ENCODE measurements around the gene SEC63. TPM values are rescaled to one million over a fixed set of nuclear protein-coding genes. Genes with fewer than 3 reads are reported as not detected.

Gene SEC63
- total RNA-seq, 4 donors from 2014 or later, result 24.6 to 50.3 (median 28.5) TPM

DNA sequence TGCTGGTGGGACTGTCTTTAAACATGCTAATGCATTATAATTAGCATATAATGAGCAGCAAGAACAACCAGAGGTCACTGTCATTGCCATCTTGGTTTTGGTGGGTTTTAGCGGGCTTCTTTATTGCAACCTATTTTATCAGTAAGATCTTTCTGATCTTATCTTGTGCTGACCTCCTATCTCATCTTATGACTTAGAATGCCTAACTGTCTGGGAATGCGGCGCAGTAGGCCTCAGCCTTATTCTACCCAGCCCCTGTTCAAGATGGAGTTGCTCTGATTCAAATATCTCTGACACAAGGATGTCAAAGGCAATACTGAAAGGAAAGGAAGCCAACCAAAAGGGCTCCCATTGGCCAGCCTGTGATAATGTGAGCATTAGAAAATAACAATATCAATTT lies 29.8 kb upstream of the SEC63 start:
- WGBS, 2 donors (ENCODE audit: low coverage in 1 of 2), result 92 to 100% methylated on average over 2 to 3 of the region's 3 CpGs
- in situ Hi-C loops (cut with MboI; ENCODE audit: low pct_ligation_motif_present in 1 of 4, low pct_unique_long_range_greater_than_20kb in 1 of 4, low sequenced_read_pairs in 3 of 4) (loop anchor here in 1 of 4 donors (10.0 kb wide), 1 partner anchor 57 kb away; no protein-coding TSS in a partner anchor), intact Hi-C loops (cut with DNase I; ENCODE audit: low total_unique reads) (no loop called here)
- Histone ChIP-seq H3K9me3 (no peaks in the 10 kb centered on the region), H3K27ac (no peak overlapping the region), H3K27me3 (no peaks in the 10 kb centered on the region), H3K36me3 (no peaks in the 10 kb centered on the region), H3K4me1 (no peaks in the 10 kb centered on the region), H3K4me3 (no peak overlapping the region)
- TF ChIP-seq POLR2AphosphoS5 (IDR thresholded peaks at IDR 0.05) (no peak), POLR2A (IDR thresholded peaks at IDR 0.05) (no peak)
- DNase-seq, result no peak

DNA sequence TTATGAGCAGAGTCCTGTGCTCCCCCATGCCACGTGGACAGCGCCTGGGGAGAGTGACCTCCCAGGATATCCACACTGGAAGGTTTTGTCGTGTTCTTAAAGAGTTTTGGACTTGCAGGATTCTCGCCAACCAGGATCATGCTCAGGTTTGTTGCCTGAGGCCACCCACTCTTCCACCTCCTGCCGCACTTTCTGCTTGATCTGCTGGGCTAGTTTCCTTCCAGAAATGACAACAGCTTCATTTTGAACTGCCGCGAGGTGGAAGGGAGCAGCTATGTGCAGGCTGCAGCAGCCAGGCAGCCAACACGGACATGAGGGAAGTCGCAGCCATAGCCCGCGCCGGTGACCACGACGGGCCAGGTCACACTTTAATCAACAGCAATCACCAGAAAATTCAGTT lies 27.7 kb upstream of the SEC63 start:
- DNase-seq, result no peak
- Histone ChIP-seq H3K27me3 (no peaks in the 10 kb centered on the region), H3K36me3 (no peaks in the 10 kb centered on the region), H3K9me3 (no peaks in the 10 kb centered on the region), H3K4me3 (no peak overlapping the region), H3K4me1 (no peaks in the 10 kb centered on the region), H3K27ac (no peak overlapping the region)
- in situ Hi-C loops (cut with MboI; ENCODE audit: low pct_ligation_motif_present in 1 of 4, low pct_unique_long_range_greater_than_20kb in 1 of 4, low sequenced_read_pairs in 3 of 4) (loop anchor here in 1 of 4 donors (10.0 kb wide), 1 partner anchor 59 kb away; no protein-coding TSS in a partner anchor), intact Hi-C loops (cut with DNase I; ENCODE audit: low total_unique reads) (no loop called here)
- WGBS, 2 donors (ENCODE audit: low coverage in 1 of 2), result 73 to 85% methylated on average over 4 to 14 of the region's 14 CpGs
- TF ChIP-seq, protein P1, sequence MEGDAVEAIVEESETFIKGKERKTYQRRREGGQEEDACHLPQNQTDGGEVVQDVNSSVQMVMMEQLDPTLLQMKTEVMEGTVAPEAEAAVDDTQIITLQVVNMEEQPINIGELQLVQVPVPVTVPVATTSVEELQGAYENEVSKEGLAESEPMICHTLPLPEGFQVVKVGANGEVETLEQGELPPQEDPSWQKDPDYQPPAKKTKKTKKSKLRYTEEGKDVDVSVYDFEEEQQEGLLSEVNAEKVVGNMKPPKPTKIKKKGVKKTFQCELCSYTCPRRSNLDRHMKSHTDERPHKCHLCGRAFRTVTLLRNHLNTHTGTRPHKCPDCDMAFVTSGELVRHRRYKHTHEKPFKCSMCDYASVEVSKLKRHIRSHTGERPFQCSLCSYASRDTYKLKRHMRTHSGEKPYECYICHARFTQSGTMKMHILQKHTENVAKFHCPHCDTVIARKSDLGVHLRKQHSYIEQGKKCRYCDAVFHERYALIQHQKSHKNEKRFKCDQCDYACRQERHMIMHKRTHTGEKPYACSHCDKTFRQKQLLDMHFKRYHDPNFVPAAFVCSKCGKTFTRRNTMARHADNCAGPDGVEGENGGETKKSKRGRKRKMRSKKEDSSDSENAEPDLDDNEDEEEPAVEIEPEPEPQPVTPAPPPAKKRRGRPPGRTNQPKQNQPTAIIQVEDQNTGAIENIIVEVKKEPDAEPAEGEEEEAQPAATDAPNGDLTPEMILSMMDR (IDR thresholded peaks at IDR 0.05), result no peak
- TF ChIP-seq EP300 (IDR thresholded peaks at IDR 0.05; ENCODE audit: low read depth) (no peak), POLR2A (IDR thresholded peaks at IDR 0.05) (no peak), POLR2AphosphoS5 (IDR thresholded peaks at IDR 0.05) (no peak)

DNA sequence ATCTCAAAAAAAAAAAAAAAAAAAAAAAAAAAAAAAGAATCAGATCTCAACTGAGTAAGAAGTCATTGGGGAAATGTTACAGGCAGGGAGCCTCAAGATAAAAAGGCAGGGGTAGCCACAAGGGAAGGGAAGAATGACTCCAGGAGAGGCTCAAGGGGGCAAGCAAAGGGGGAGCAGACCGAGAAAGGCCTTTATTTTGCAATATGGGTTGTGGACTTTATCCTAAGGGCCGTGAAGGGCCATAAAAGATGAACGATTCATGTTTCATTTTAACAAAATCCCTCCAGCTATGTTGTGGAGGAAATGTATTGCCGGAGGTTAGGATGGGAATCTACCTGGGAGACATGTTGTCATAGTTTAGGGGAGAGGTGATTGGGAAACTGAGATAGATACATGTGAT lies 25.8 kb upstream of the SEC63 start:
- Histone ChIP-seq H3K27me3 (no peaks in the 10 kb centered on the region), H3K4me1 (peaks cover 0 to 4% (median 0%) of the 10 kb centered on the region in 4 donors), H3K4me3 (no peak overlapping the region), H3K9me3 (no peaks in the 10 kb centered on the region), H3K27ac (no peak overlapping the region), H3K36me3 (no peaks in the 10 kb centered on the region)
- in situ Hi-C loops (cut with MboI; ENCODE audit: low pct_ligation_motif_present in 1 of 4, low pct_unique_long_range_greater_than_20kb in 1 of 4, low sequenced_read_pairs in 3 of 4) (loop anchor here in 1 of 4 donors (10.0 kb wide), 1 partner anchor 61 kb away; no protein-coding TSS in a partner anchor), intact Hi-C loops (cut with DNase I; ENCODE audit: low total_unique reads) (no loop called here)
- TF ChIP-seq, protein P1 (IDR thresholded peaks at IDR 0.05), result no peak
- no peak for TF ChIP-seq POLR2AphosphoS5 (IDR thresholded peaks at IDR 0.05)
- TF ChIP-seq POLR2A (IDR thresholded peaks at IDR 0.05), result no peak
- no peak for TF ChIP-seq EP300 (IDR thresholded peaks at IDR 0.05; ENCODE audit: low read depth)
- 42 to 52% methylated on average over 4 of the region's 4 CpGs for WGBS, 2 donors (ENCODE audit: low coverage in 1 of 2)
- DNase-seq, result no peak

DNA sequence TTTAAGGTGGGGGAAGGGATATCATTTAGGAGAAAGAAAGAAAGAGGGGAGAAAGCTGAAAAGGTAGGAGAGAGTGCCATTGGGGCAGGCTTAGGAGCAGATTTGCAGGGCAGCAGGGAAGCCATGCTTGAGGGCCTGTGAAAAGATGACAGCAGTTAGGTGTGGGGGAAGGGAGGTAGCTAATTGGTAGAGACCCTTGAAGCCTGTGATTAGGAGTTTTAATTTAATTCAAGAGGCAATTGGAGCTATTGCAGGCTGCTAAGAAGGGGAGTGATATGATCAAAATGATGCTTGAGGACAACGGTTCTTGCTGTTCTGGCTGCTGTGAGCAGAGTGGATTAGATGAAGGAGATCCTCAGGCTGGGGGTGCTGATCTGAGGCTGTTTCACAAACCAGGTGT lies 24.5 kb upstream of the SEC63 start:
- in situ Hi-C loops (cut with MboI; ENCODE audit: low pct_ligation_motif_present in 1 of 4, low pct_unique_long_range_greater_than_20kb in 1 of 4, low sequenced_read_pairs in 3 of 4) (loop anchor here in 1 of 4 donors (10.0 kb wide), 1 partner anchor 62 kb away; no protein-coding TSS in a partner anchor), intact Hi-C loops (cut with DNase I; ENCODE audit: low total_unique reads) (no loop called here)
- H3K4me3 ChIP-seq, result no peak overlapping the region
- no peak overlapping the region for H3K27ac ChIP-seq
- no peaks in the 10 kb centered on the region for H3K9me3 ChIP-seq
- DNase-seq, result no peak
- no peaks in the 10 kb centered on the region for H3K36me3 ChIP-seq
- 80 to 90% methylated on average over 1 of the region's 1 CpG for WGBS, 2 donors (ENCODE audit: low coverage in 1 of 2)
- H3K27me3 ChIP-seq, result no peaks in the 10 kb centered on the region
- TF ChIP-seq, protein P1 (IDR thresholded peaks at IDR 0.05), result no peak
- TF ChIP-seq POLR2AphosphoS5 (IDR thresholded peaks at IDR 0.05) (no peak), POLR2A (IDR thresholded peaks at IDR 0.05) (no peak), EP300 (IDR thresholded peaks at IDR 0.05; ENCODE audit: low read depth) (no peak)
- H3K4me1 ChIP-seq, result peaks cover 0 to 4% (median 0%) of the 10 kb centered on the region in 4 donors

DNA sequence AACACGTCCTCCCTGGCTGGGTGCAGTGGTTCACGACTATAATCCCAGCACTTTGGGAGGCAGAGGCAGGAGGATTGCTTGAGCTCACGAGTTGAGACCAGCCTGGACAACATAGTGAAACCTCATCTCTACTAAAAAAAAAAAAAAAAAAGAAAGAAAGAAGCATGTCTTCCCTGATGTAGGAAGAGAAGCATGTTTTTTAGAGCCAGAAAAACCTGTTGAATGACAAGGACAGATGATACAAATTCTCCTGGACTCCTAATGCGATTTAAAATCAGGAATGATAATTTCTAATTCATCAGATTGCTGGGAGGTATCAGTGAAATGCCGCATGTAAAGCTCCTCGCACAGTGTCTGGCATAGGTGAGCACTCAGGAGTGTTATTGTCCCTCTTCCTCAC lies 23.7 kb upstream of the SEC63 start:
- H3K4me3 ChIP-seq, result no peak overlapping the region
- H3K36me3 ChIP-seq, result no peaks in the 10 kb centered on the region
- H3K4me1 ChIP-seq, result peaks cover 0 to 4% (median 0%) of the 10 kb centered on the region in 4 donors
- no peaks in the 10 kb centered on the region for H3K27me3 ChIP-seq
- 77 to 82% methylated on average over 6 of the region's 6 CpGs for WGBS, 2 donors (ENCODE audit: low coverage in 1 of 2)
- intact Hi-C loops (cut with DNase I; ENCODE audit: low total_unique reads), result no loop called here
- TF ChIP-seq POLR2A (IDR thresholded peaks at IDR 0.05), result no peak
- no peak for TF ChIP-seq EP300 (IDR thresholded peaks at IDR 0.05; ENCODE audit: low read depth)
- TF ChIP-seq, protein P1 (IDR thresholded peaks at IDR 0.05), result no peak
- TF ChIP-seq POLR2AphosphoS5 (IDR thresholded peaks at IDR 0.05), result no peak
- H3K9me3 ChIP-seq, result no peaks in the 10 kb centered on the region
- DNase-seq, result no peak
- no peak overlapping the region for H3K27ac ChIP-seq
- in situ Hi-C loops (cut with MboI; ENCODE audit: low pct_ligation_motif_present in 1 of 4, low pct_unique_long_range_greater_than_20kb in 1 of 4, low sequenced_read_pairs in 3 of 4), result loop anchor here in 1 of 4 donors (10.0 kb wide), 1 partner anchor 63 kb away; no protein-coding TSS in a partner anchor
